Fibroblast of skin of right biceps (primary cell): ENCODE data around the gene OSBPL3.
A peak's percentile ranks its signal among the peaks of the same experiment; 100 is the strongest.
"Not testable (repeated sequence)": the region's sequence is repeated elsewhere in the genome, so short reads cannot be mapped to it uniquely, and the experiment has no call there.

Experiments
- DNase-seq: peaks from one replicate; pipeline ENCODE4 v3.0.0-alpha.2; 2013

Gene OSBPL3

DNA sequence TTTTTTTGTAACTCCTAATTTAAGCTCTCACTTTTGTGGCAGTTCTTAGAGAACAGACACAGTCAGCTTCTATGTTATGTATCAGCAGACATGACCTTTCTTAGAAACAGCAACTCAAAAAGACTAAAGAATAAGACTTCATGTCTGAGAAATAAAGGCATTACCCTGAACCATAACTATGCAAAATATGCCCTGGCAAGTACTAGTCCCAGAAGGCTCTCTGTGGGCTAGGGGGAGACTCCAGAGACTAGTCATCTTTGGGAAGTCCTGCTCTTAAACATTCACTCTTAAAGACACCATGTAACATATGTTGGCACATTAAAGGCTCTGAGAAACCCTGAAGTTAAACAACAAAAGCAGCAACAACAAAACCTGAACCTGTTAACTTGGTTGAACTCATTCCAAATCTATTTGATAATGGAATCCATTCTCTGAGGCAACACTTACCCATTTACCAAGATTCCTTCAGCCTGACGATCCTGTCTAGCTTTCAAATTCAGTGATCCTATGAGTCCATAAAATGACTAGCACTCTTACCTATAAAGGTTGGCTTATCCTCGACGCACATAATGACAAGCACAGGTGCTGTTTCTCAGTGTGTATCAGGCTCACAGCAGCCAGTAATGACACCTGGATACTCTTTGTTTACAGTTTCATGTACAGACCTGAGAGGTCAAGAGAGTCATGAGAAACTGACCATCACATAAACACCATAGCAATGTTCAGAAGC, 62.3 kb downstream of the OSBPL3 start:
- peak; percentile 87 for DNase-seq

DNA sequence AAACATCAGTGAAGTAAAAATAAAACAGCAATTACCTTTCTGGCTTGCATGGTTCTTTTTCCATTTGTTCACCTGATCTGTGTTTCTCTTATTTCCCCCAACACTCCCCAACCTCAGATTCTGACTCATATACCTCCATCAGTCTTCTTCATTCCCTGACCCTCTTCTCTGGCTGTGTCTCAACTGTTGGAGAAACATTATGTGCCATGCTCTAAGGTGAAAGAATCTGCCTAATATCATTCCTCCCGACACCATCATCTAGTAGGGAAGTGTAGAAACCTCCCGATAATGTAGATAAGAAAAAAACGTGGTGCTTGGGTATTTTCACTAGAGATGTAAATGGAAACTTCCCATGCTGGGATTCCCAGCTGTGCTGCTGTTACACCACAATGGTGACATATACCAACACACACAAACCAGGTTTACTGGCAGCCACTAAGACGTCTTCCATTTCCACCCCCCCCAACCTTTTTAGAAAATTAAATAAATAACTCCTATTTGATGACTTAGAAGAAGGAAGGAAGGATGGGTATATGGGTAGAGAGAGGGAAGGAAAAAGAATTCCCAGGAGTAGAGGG, 63.4 kb downstream of the OSBPL3 start:
- DNase-seq: no peak

DNA sequence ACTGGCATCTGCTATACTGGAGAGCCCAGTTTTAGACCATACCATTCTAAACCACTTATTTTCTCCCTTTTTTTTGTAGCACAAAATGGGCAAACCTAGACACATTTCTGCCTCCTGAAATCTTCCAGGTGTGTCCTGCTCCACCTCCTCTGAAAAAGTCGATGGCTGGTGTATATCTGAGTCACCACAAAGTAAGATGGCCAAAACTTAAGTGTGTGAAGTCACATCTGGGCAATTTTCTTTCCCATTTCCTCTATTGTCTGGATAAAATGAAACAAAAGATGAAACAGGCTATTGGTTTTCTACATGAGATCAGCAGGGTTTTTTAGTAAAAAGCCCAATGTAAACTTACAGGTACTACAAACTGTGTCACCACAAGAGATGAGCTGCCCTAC, 65.5 kb downstream of the OSBPL3 start:
- DNase-seq: no peak

DNA sequence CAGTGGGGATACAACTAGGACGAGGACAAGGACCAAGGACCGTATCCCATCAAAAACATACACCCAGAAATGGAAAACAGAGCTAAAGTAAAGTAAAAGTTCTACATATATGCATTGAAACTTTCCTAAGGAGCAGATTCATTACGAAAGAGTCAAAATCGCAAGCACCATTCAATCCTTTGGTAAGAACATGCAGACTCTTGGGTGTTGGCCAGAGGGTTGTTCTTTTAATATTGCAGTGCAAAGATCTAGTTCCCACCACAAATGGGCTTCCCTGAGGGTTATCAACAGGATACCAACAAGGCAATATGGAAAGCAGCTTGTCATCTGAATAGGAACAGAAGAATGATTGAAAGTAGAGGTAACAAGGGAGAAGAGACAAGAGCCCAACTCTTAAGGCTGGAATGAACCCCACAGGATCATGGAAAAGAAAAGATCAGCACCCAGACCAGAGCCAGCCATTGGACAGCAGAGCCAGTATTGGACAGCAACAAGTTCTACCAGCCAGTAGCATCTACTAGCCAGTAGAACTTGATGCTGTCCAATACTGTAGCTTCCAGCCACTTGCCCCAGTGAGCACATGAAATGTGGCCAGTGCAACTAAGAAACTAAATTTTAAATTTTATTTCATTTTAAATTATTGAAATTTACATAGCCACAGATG, 66.0 kb downstream of the OSBPL3 start:
- no peak for DNase-seq

DNA sequence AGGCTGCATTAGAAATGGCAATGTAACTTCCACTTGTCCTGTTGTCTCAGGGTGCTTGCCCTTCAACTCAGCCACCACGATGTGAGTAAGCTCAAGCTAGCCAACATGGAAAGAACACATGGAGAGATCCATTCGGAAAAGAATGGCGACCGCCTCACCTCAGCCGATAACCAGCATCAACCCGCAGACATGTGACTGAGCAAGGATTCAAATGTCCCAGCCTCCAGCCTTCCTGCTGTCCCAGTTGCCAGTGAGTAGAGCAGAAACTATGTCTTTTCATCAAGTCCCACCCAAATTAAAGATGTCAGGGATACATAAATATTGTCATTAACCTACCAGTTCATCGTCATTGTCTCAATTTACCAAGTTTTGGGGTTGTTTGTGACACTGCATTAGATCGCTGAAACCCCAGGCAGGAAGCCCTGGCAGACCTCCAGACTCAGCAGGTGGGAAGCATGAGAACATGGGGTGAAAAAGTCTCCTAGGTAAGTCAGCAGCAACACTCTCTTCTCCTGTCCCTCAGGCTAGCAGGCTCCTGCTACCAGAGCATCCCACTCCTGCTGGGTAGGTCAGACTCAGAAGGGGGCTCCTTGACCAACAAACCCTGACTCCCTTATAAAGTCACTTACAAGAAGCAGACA, 67.0 kb downstream of the OSBPL3 start:
- no peak for DNase-seq

DNA sequence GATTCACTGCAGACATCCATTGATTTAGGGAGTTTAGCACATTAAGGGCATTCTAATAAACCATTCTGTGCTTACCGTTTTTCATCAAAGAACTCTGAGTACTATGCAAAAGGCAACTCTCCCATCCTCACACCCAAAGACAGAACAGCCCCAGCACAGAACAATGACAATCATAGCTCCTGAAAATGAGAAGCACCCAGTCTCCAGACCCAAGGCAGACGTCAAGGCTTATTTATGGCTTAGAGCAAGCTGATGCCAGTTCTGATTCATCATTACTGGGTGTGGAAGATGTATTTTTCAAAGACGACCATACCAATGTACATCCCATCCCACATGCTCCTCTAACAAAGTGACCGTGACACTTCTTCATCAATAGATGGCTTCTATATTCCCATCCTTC, 67.6 kb downstream of the OSBPL3 start:
- no peak for DNase-seq

DNA sequence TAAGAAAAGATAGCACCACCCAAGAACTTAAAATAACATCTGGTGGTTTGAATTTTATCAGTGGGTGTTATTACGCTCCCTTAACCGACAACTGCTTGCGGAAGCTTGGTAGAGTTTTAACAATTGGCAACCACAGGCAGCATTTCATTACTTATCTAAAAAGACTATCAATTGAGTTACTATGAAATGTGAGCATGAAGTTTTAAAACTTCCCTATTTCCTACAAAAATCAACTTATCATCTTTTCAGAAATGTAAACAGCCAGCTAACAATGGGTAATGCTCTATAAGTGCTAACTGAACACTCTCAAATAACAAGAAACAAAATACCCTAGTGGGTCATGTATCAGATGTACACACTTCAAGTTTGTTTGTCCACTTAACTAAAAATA, 68.8 kb downstream of the OSBPL3 start:
- no peak for DNase-seq

DNA sequence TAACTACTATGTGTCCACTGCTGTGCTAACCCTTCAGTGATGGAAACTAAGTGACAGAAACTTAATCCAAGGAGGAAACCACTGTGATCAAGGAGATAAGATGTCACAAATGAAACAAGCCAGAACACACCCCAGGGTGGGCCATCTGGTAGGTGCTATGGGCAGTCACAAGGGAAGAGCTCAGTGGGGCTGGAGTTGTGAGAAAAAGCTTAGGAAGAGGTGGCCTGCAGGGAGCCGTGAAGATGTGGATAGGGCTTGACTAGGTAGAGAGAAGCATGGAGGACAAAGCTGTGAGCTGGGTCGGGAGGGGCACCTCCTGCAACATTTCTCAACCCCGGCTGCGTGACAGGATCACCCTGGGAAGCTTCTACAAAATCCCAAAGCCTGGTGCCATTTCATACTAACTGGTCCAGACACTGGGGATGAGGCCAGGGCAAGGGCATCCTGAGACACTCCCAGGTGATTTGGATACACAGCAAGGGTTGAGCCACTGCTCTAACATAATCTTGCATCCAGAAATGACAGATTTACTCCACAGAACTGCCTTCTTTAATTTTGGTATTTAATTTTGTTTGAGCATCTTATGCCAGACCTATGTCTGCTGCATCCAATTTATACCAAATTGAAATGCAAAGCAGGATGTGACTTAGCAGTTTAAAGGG, 69.3 kb downstream of the OSBPL3 start:
- no peak for DNase-seq

DNA sequence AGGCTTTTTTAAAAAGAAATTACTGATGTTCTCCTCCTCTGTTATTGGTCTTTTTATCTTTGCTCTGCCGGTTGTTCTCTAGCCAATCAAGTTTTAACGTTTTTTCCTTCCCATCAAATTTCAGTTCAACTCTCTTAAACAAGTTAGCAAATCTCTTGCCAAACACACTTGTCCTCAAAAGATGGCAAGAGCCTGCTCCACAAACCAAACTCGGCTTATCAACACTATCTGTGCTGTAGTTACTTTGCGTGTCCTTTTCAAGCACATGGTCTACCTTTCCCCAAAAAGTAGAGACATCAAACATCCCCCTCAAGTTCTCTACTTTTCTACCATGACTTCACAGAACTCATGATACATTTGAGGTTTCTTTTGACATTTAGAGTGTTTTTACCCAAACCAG, 71.3 kb downstream of the OSBPL3 start:
- DNase-seq: no peak

DNA sequence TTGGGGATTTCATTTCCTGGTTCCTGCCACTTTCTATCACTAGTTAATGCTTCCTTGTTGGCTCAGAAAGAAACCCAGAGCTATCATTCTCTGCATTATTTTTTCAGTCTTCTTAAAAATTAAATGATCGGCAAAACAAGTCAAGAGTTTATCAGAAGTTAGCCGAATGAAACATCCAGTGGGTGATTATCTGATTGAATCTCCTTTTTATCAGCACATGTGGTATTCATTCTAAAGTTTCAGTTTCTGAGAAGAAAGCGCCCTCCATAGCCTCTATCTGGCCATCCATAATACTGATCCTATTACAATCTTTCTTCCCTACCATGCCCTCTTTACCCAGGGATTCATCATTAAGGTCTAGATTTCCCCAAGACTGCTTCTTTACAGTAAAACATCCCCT, 71.8 kb downstream of the OSBPL3 start:
- no peak for DNase-seq

DNA sequence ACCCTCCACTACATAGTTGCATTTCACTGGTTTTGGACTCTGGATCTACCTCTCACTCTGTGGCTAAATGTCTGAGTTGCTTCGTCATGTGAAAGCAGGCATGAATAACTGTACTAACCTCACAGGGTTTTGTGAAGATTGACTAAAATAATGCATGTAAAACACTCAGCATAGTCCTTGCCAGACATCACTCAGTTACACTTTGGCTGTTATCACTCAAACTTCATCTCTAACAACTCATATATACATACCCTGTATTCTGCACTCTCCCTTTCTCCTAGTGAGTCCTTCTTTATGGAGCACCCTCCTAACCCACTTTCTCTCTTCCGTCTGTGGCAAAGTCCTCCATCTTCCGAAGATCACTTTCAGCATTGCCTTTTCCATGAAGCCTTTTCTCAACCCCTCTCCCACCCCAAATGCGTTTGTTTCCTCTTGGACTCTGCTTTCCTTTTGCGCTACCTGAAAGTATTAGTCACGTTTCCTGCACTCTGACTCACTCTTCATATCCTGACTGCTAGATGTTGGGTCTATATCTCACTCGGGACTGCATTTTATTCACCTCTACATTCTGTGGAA, 72.6 kb downstream of the OSBPL3 start:
- peak; percentile 72 for DNase-seq

DNA sequence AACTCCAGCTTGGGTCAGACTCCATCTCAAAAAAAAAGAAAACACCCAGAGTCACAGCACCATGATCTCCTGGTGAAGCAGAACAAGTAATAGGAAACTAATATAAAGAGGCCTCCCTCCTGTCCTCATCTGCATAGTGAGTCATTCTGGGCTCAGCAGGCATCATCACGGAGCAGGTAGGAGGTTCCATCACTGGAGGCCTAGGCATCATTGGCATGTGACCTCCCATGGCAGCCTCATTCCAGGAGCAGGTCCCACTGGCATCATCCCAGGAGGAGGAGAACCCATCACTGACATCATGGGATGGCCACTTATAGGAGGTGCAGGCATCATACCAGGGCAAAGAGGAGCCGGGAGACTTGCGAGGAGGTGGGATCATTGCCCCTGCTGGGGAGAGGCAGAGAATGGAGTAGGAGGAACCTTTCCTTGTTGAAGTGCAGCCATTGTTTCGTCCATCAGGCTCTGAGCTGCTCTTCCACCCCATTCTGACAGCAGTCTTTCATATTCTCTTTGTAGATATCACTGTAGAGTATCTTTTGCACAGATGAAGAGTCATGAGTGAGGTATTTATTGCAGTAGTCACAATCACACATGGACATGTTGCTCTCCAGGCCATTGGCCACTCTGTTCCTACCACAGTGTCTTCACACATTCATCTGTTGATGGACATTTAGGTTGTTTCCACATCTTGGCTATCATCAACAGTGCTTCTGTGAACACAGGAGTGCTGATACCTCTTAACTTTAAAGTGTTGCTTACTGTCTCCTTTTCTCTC, 73.8 kb downstream of the OSBPL3 start:
- no peak for DNase-seq

DNA sequence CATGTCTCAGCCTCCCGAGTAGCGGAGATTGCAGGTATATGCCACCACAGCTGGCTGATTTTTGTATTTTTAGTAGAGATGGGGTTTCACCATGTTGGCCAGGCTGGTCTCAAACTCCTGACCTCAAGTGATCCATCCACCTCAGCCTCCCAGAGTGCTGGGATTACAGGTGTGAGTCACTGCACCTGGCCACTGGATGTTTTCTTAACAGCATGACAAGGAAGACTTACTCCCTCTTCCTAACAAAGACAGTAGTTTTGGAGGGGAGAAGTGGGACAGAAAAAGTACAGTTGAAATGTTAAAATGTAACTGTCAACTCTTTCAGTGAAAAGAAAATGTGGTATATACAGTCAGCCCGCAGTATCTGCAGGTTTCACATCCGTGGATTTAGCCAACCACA, 76.0 kb downstream of the OSBPL3 start:
- not testable (repeated sequence) for DNase-seq

DNA sequence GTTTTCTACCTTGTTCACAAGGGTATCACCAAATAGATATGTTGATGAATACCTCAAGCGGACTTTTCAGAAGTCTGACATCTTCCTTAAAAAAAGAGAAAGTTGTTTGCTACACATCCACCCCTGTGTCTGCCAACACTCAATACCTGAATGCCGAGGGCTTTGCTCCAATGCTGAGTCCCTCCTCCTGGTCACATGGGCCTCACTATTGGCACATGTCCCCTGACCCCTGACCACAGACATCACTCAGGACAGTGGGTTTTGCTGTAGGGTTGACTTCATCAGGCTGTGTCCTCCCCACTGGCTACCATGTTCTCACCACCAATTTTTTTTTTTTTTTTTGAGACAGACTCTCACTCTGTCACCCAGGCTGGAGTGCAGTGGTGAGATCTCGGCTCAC, 76.4 kb downstream of the OSBPL3 start:
- DNase-seq: no peak

DNA sequence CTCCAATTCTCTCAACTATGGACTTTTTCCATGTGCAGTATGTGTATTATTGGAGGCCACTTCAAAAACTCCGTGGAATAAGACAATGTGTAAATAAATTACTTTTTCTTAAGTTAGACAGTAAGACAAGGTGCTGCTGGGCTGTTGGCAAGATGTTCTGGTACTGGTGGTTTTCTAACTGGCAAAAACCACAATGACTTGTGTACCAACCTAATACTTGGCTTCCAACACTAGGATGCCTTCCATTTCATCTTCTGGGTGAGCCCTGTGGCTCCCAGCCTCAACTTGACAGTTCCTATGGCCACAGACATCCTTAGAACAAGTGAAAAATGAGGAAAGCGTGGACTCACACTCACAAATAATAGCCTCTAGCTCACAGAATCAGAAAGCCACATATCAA, 77.0 kb downstream of the OSBPL3 start:
- no peak for DNase-seq

DNA sequence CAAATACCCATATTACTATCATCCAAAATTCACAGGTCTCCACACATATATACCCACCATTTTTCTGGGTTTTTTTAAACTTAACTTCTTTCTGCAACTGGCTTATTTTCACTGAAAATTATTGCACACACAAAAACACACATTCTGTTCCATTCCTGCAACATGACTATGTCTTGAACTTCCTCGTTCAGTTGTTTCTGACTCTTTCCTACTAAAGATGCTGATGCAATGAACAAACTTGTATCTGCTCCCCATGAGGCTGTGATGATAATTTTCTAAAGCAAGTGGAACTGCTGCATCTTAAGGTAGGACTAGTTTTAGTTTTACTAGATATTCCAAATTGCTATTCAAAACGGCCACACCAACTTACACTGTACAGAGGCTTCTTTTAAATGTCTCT, 77.7 kb downstream of the OSBPL3 start:
- no peak for DNase-seq

DNA sequence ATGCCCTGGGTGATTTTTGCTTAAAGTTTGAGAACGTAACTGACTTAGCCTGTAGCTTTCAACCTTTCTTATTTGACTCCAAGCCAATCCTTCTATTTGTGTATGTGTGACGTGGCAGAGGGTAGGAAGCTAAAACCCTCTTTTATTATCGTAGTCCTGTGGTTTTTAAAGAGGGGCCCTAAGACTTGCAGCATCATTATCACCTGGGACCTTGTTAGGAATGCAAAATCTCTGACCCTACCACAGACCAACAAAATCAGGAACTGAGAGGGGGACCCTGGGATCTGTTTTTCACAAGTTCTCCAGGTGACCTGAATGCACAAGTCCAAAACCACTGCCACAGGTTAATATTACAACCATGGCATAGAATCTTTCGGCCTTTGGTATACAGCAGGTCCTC, 80.1 kb downstream of the OSBPL3 start:
- no peak for DNase-seq

DNA sequence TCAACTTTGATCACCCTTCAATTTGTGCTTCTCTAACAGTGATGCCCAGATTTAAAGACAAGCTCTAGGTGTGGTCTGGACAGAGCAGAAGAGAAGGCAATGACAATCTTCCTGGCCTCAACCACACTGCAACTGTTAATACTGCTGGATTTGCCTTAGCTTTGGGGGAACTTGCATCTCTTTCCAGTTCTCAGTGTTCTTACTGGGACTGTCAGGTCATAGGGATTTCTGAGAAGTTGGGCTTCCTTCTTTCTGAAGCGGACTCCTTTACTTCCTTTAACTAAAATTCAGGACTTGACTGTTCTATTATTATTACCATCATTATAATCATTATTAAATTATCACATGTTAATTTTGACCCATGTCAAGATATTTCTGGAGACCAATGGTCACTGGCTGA, 80.8 kb downstream of the OSBPL3 start:
- DNase-seq: no peak

DNA sequence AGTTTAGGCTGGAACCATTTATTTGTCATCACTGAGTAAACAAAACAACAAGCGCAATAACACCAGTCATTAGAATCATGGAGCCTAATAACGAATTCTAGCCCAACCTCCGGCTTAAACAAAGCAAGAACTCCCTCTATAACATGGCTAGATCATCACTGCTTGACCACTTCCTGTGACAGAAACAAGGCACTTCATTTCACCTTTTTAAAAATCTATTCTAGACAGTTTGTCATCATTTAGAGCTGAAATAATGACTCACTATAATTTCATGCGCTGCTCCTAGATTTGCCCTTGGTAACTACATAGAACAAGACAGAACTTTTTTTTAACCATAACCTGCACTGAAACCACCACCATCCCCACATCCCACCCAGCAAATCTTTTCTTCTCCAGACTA, 81.3 kb downstream of the OSBPL3 start:
- DNase-seq: peak; percentile 62

DNA sequence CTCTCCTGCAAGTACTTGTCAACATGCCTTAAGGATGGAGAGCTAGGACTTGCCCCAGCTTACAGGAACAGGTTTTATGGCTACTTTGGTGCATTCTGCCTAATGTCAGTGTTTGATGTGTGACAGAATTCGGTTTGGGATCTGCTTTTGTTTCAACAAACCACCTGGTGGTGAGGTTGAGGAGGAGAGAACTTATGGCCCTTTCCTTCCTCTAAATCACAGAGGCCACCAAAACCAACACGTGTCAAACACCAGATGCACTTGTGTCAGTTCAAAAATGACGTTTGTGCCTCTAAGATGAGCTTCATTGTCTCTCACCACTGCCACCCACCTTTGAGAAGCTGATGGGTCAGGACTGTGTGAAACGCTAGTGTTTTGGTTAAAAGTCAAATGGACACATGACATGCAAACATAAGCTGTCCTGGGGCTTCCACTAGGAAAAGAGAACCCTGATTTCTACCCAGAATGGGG, 83.9 kb downstream of the OSBPL3 start:
- no peak for DNase-seq

DNA sequence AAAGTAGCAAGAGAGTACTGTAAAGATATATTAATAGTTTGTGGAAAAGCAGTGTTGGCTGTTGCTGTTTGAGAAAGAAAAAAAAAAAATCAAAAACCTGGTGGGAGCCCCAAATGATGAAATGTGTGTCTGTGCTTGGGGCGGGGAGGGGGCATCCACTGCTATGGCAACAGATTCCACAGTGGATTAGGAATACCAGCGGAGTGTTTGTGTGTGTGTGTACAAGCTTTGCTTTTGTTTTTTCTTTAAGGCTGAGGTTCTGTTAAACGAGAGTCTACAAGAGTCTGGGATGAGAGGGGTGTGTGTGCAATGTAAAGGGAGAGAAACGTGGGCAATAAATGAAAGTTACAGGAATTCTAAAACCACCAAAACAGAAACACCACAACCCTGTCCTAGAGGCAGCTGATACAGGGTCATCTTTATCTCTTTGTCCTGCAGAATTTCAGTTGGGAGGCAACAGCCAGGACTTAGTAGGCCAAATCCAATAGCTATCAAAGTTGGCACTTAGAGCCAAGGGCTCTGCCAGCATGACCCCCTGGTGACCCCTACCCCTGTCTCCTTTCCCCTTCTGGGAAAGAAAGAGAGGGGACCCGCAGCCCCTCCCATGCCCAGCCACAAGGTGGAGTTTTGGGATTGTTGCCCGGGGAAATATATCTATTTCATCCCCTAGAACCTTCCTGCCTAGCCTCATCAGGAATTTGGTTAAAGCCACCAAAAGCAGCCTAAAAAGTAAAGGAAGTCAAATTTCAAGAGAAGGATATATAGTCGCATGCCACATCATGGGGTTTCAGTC, 85.4 kb downstream of the OSBPL3 start:
- DNase-seq: no peak
